Fibroblast of the aortic adventitia (primary cell): ENCODE measurements around the gene USH2A. TPM values are rescaled to one million over a fixed set of nuclear protein-coding genes. Genes with fewer than 3 reads are reported as not detected.

Experiments
- DNase-seq: peaks from one replicate; pipeline ENCODE4 v3.0.0-alpha.2; 2010; ENCODE audit warnings: low read depth
- H3K4me3 ChIP-seq: 2 replicates; pipeline ENCODE4 v1.5.1; 2011; ENCODE audit warnings: low read depth, mild to moderate bottlenecking, control low read depth, low read length, moderate library complexity
- CTCF ChIP-seq: IDR thresholded peaks from 2 replicates; pipeline ENCODE4 v1.5.1; 2011; ENCODE audit warnings: mild to moderate bottlenecking, low read length, control low read depth, inconsistent platforms; ENCODE audit not compliant: insufficient read depth
- total RNA-seq: library from RNA; depleted of rRNA; stranded (reverse); fragments of >200 nt; gene quantifications from 2 replicates; pipeline ENCODE4 v1.2.3, GENCODE V29; 2012; ENCODE audit warnings: low replicate concordance

The USH2A gene
- total RNA-seq, 1 donor = under 0.01 TPM

GRCh38 chr1:215603319-215603718 is 819.9 kb downstream of the USH2A start:
- no peak for TF ChIP-seq CTCF
- H3K4me3 ChIP-seq = no peak overlapping the region
- DNase-seq = no peak

- no peak for DNase-seq
- TF ChIP-seq CTCF = no peak
- H3K4me3 ChIP-seq = no peak overlapping the region
Observed at GRCh38 chr1:215601276-215601675, 822.0 kb downstream of the USH2A start.

- TF ChIP-seq CTCF = no peak
- DNase-seq = no peak
- no peak overlapping the region for H3K4me3 ChIP-seq
Observed at GRCh38 chr1:215600867-215601266, 822.4 kb downstream of the USH2A start.

GRCh38 chr1:215600258-215600792 is 822.9 kb downstream of the USH2A start:
- H3K4me3 ChIP-seq = no peak overlapping the region
- no peak for DNase-seq
- TF ChIP-seq CTCF = no peak

- no peak overlapping the region for H3K4me3 ChIP-seq
- TF ChIP-seq CTCF = no peak
- peak; percentile 22 for DNase-seq
Observed at GRCh38 chr1:215599418-215600074, 823.7 kb downstream of the USH2A start.

- no peak for TF ChIP-seq CTCF
- no peak for DNase-seq
- H3K4me3 ChIP-seq = no peak overlapping the region
Observed at GRCh38 chr1:215597961-215598360, 825.3 kb downstream of the USH2A start.

GRCh38 chr1:215595231-215595630 is 828.0 kb downstream of the USH2A start:
- H3K4me3 ChIP-seq = no peak overlapping the region
- no peak for TF ChIP-seq CTCF
- no peak for DNase-seq
